Subcutaneous adipose tissue (tissue), 4 donors: ENCODE results near the gene ST8SIA6. TPM values are rescaled to one million over a fixed set of nuclear protein-coding genes. Genes with fewer than 3 reads are reported as not detected.

Source experiments
- CTCF ChIP-seq: fragments of 450-650 bp; IDR thresholded peaks from one replicate; pipeline ENCODE4 v1.5.1; 2016; ENCODE audit warnings: low read depth, mild to moderate bottlenecking, control low read depth, antibody characterized with exemption, moderate library complexity
- total RNA-seq, 4 donors: library from RNA; depleted of rRNA; stranded (reverse); fragments of >200 nt; gene quantifications; one replicate each; pipeline ENCODE4 v1.1.0, GENCODE V29; 2016

ST8SIA6 gene
- total RNA-seq, 4 donors from 2014 or later = 0.51 to 3.0 (median 1.3) TPM; not detected in 1

- TF ChIP-seq CTCF = no peak
Observed at GRCh38 chr10:17348501-17349349, 105.7 kb downstream of the ST8SIA6 start.

- TF ChIP-seq CTCF = no peak
Observed at GRCh38 chr10:17348011-17348500, 106.3 kb downstream of the ST8SIA6 start.

GRCh38 chr10:17344206-17344605 lies 110.2 kb downstream of the ST8SIA6 start:
- TF ChIP-seq CTCF = no peak

GRCh38 chr10:17343118-17343517 lies 111.3 kb downstream of the ST8SIA6 start:
- TF ChIP-seq CTCF = no peak

- no peak for TF ChIP-seq CTCF
Observed at GRCh38 chr10:17340144-17340829, 114.1 kb downstream of the ST8SIA6 start.

- no peak for TF ChIP-seq CTCF
Observed at GRCh38 chr10:17335065-17335464, 119.3 kb downstream of the ST8SIA6 start.

- TF ChIP-seq CTCF = no peak
Observed at GRCh38 chr10:17330501-17330900, 123.9 kb downstream of the ST8SIA6 start.
